Measurements from ENCODE around the gene FRMPD1. TPM values are rescaled to one million over a fixed set of nuclear protein-coding genes. Genes with fewer than 3 reads are reported as not detected.

Gene FRMPD1
- polyA plus RNA-seq, 1 donor = 0.61 TPM

DNA sequence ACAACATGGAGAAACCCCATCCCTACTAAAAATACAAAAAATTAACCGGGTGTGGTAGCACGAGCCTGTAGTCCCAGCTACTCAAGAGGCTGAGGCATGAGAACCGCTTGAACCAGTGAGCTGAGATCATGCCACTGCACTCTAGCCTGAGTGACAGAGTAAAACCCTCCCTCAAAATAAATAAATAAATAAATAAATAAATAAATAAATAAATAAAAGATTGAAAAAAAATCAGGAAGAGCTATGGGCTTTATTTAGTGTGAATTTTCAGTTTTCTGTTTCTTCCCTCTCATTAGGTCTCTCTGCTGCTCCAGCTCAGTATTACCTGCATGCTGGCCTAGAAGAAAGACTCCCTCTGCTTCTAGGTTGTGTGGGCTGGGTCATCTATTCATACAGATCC, 55.0 kb downstream of the FRMPD1 start:
- no peak for DNase-seq
- Histone ChIP-seq H3K27ac (ENCODE audit: low read length) (no peak overlapping the region), H3K4me1 (ENCODE audit: control insufficient read depth, insufficient read depth, low read length) (no peaks in the 10 kb centered on the region), H3K36me3 (ENCODE audit: control insufficient read depth, insufficient read depth, low read length) (no peaks in the 10 kb centered on the region), H3K9me3 (ENCODE audit: control insufficient read depth, low read depth, low read length) (no peaks in the 10 kb centered on the region), H3K27me3 (ENCODE audit: control insufficient read depth, insufficient read depth, low read length) (no peaks in the 10 kb centered on the region), H3K4me3 (ENCODE audit: low read length) (no peak overlapping the region)
- WGBS (ENCODE audit: insufficient coverage, low lambda C conversion rate) = no CpG with 5 or more reads among the region's 3 CpGs

DNA sequence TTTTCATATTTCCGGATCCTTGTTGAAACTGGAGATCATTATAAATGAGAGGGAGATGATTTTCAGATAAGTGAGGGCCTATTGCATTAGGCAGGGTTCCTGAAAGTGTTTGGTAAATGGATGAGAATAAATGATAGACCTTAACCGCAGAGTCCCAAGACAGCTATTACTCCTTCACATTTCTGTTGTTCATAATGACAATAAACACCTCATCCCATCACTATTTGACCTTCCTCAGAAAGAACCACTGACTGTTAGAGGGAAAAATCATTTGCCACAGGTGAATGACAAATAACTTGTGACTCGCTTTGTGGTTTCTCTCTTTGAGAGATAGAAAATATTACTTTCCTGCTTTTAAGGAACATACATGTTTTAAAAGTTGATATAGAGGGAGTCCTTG, 55.5 kb downstream of the FRMPD1 start:
- no peak for DNase-seq
- H3K36me3 ChIP-seq (ENCODE audit: control insufficient read depth, insufficient read depth, low read length) = no peaks in the 10 kb centered on the region
- H3K27me3 ChIP-seq (ENCODE audit: control insufficient read depth, insufficient read depth, low read length) = no peaks in the 10 kb centered on the region
- H3K4me1 ChIP-seq (ENCODE audit: control insufficient read depth, insufficient read depth, low read length) = no peaks in the 10 kb centered on the region
- H3K4me3 ChIP-seq (ENCODE audit: low read length) = no peak overlapping the region
- H3K27ac ChIP-seq (ENCODE audit: low read length) = no peak overlapping the region
- 82% methylated on average over 2 of the region's 3 CpGs for WGBS (ENCODE audit: insufficient coverage, low lambda C conversion rate)
- H3K9me3 ChIP-seq (ENCODE audit: control insufficient read depth, low read depth, low read length) = no peaks in the 10 kb centered on the region

DNA sequence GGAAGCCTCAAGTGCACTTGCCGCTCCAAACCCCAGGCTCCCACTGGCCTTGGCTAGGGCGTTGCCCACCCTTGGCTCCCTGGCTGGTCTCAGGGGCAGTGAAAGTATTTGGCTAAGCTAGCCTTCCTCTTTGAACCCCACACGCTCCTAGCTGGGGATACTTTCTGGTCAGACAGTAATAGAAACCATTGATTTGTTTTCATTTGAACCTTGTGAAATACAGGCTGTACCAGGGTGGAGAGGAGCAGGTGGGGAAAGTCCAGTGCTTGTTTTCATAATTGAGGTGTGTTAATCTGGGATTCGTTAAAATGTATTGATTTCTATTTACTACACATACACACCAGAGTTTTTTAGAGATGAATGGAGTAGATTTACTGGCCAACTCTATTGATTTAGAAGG, 57.0 kb downstream of the FRMPD1 start:
- Histone ChIP-seq H3K27me3 (ENCODE audit: control insufficient read depth, insufficient read depth, low read length) (no peaks in the 10 kb centered on the region), H3K4me3 (ENCODE audit: low read length) (no peak overlapping the region), H3K9me3 (ENCODE audit: control insufficient read depth, low read depth, low read length) (no peaks in the 10 kb centered on the region), H3K36me3 (ENCODE audit: control insufficient read depth, insufficient read depth, low read length) (no peaks in the 10 kb centered on the region), H3K27ac (ENCODE audit: low read length) (no peak overlapping the region), H3K4me1 (ENCODE audit: control insufficient read depth, insufficient read depth, low read length) (no peaks in the 10 kb centered on the region)
- WGBS (ENCODE audit: insufficient coverage, low lambda C conversion rate) = no CpG with 5 or more reads among the region's 4 CpGs
- DNase-seq = no peak

DNA sequence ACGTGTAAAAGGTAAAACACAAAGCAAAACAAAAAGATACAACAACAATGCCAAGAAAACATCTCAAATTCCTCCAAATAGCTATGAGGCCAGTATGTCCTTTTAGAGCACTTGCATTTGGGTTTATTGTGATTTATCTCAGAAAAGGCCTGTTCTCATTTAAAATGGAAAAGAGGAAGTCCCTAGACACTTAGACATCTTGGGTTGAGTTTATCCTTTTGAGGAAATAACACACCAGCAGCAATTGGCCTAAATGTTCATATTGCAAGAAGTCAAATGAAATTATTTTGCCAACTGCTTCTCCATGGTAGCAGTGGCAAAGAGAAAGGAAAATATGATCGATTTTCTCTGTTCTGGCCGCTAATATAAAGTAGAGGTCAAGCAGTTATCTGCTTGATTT, 59.3 kb downstream of the FRMPD1 start:
- WGBS (ENCODE audit: insufficient coverage, low lambda C conversion rate) = 100% methylated on average over 1 of the region's 3 CpGs
- Histone ChIP-seq H3K27me3 (ENCODE audit: control insufficient read depth, insufficient read depth, low read length) (no peaks in the 10 kb centered on the region), H3K4me1 (ENCODE audit: control insufficient read depth, insufficient read depth, low read length) (no peaks in the 10 kb centered on the region), H3K27ac (ENCODE audit: low read length) (no peak overlapping the region), H3K4me3 (ENCODE audit: low read length) (no peak overlapping the region), H3K36me3 (ENCODE audit: control insufficient read depth, insufficient read depth, low read length) (no peaks in the 10 kb centered on the region), H3K9me3 (ENCODE audit: control insufficient read depth, low read depth, low read length) (no peaks in the 10 kb centered on the region)
- no peak for DNase-seq

DNA sequence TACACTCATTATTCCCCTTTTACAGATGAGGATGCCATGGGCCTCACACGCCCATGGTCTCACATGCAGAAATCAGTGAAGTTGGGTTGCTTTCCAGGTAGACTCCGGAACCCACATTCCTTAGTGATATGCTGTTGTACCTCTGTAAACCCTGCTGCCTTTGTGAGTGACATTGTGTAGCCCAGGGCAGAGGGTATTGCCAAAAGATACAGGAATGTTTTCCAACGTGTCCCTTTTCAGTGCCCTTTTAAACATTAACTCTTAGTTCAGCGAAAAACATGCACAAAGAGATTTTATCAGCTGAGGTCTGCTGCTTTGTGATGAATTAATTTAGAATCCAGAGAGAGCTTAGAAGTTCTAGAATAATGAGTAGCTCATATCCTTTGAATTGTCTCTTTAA, 64.5 kb downstream of the FRMPD1 start:
- no peaks in the 10 kb centered on the region for H3K4me1 ChIP-seq (ENCODE audit: control insufficient read depth, insufficient read depth, low read length)
- H3K4me3 ChIP-seq (ENCODE audit: low read length) = no peak overlapping the region
- no peaks in the 10 kb centered on the region for H3K27me3 ChIP-seq (ENCODE audit: control insufficient read depth, insufficient read depth, low read length)
- no peaks in the 10 kb centered on the region for H3K36me3 ChIP-seq (ENCODE audit: control insufficient read depth, insufficient read depth, low read length)
- H3K27ac ChIP-seq (ENCODE audit: low read length) = no peak overlapping the region
- H3K9me3 ChIP-seq (ENCODE audit: control insufficient read depth, low read depth, low read length) = no peaks in the 10 kb centered on the region
- DNase-seq = no peak
- no CpG with 5 or more reads among the region's 4 CpGs for WGBS (ENCODE audit: insufficient coverage, low lambda C conversion rate)

DNA sequence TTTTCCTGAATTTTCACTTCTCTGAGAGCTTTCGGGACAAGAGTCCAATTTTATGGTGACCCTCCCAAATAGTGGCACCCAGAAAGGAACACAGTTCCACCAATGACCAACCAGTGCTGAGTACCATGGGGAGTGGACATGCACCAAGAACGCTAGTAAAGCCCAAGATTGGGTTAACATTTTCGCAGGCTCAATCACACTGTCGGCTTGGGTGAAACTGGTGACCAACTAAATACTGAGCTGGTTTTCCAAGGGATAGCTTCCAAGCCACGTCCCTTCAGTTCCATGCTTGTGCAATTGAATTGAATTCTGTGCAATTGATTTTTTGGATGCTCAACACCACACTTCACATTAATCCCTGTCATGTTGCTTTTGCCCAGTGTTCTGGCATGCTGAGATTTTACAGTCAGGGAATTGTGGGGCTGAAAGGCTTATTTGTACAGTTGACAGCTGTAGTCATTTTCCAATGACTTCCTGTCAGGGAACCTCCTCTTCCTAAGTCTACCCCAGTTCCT, 65.3 kb downstream of the FRMPD1 start:
- Histone ChIP-seq H3K27ac (ENCODE audit: low read length) (no peak overlapping the region), H3K36me3 (ENCODE audit: control insufficient read depth, insufficient read depth, low read length) (no peaks in the 10 kb centered on the region), H3K27me3 (ENCODE audit: control insufficient read depth, insufficient read depth, low read length) (no peaks in the 10 kb centered on the region), H3K4me3 (ENCODE audit: low read length) (no peak overlapping the region), H3K9me3 (ENCODE audit: control insufficient read depth, low read depth, low read length) (no peaks in the 10 kb centered on the region), H3K4me1 (ENCODE audit: control insufficient read depth, insufficient read depth, low read length) (no peaks in the 10 kb centered on the region)
- WGBS (ENCODE audit: insufficient coverage, low lambda C conversion rate) = no CpG with 5 or more reads among the region's 5 CpGs
- no peak for DNase-seq

DNA sequence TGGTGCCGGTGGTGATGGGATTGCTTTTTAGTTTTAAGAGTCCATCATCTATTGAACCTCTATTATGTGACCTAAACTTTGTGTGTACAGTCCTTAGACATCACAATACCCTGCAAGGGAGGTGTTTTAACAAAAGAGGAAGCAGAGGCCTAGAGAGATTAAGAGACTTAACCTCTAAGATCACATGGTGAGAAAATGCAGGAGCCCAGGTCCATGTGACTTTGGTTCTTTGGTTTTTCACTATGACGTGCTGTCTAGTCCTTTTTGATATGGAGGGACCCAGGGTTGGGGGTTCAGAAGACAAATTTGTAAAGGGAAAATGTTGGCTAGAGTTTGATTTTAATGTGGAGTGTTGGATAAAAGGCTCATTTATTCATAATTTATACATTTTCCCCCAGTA, 68.8 kb downstream of the FRMPD1 start:
- H3K9me3 ChIP-seq (ENCODE audit: control insufficient read depth, low read depth, low read length) = no peaks in the 10 kb centered on the region
- no peaks in the 10 kb centered on the region for H3K4me1 ChIP-seq (ENCODE audit: control insufficient read depth, insufficient read depth, low read length)
- no peak overlapping the region for H3K4me3 ChIP-seq (ENCODE audit: low read length)
- WGBS (ENCODE audit: insufficient coverage, low lambda C conversion rate) = 88% methylated on average over 1 of the region's 2 CpGs
- no peak overlapping the region for H3K27ac ChIP-seq (ENCODE audit: low read length)
- no peak for DNase-seq
- H3K36me3 ChIP-seq (ENCODE audit: control insufficient read depth, insufficient read depth, low read length) = no peaks in the 10 kb centered on the region
- H3K27me3 ChIP-seq (ENCODE audit: control insufficient read depth, insufficient read depth, low read length) = no peaks in the 10 kb centered on the region

DNA sequence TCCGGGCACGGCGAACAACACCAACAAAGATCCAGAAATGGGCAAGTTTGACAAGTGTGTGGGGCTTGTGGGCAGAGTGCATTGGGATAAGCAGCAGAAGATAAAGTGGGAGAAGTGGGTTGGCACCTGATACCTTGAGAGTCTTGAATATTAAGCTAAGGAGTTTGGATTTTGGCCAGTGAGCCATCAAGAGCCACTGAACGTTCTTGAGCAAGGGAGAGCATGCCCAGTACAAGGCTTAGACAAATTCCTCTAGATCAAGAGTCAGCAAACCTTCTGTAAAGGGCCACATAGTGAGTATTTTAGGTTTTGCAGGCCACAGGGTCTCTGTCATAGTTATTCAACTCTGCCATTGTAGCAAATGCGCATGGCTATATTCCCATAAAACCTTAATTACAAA, 76.3 kb downstream of the FRMPD1 start:
- Histone ChIP-seq H3K4me3 (ENCODE audit: low read length) (no peak overlapping the region), H3K27ac (ENCODE audit: low read length) (no peak overlapping the region), H3K9me3 (ENCODE audit: control insufficient read depth, low read depth, low read length) (no peaks in the 10 kb centered on the region), H3K36me3 (ENCODE audit: control insufficient read depth, insufficient read depth, low read length) (no peaks in the 10 kb centered on the region), H3K4me1 (ENCODE audit: control insufficient read depth, insufficient read depth, low read length) (no peaks in the 10 kb centered on the region), H3K27me3 (ENCODE audit: control insufficient read depth, insufficient read depth, low read length) (no peaks in the 10 kb centered on the region)
- no CpG with 5 or more reads among the region's 5 CpGs for WGBS (ENCODE audit: insufficient coverage, low lambda C conversion rate)
- no peak for DNase-seq

DNA sequence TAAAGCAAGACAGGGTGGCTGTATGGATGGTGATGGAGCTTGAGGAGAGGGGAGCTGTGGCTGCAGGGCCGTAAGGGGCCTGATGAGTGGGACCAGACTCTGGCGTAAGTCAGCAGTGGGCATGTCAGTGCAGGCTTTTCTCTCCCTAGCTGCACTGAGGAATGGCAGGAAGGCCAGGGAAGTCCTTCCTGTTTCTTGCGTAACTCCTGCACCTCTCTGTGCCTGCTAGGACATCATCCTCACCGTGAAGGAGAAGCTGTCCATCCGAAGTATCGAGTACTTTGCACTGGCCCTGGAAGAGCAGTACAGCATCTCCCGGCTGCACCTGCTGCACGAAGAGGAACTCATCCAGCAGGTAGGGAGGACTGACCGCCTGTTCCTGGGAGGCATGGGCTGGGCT, 78.7 kb downstream of the FRMPD1 start:
- no CpG with 5 or more reads among the region's 9 CpGs for WGBS (ENCODE audit: insufficient coverage, low lambda C conversion rate)
- no peak for DNase-seq
- H3K27ac ChIP-seq (ENCODE audit: low read length) = no peak overlapping the region
- peaks cover 8% of the 10 kb centered on the region for H3K27me3 ChIP-seq (ENCODE audit: control insufficient read depth, insufficient read depth, low read length)
- no peaks in the 10 kb centered on the region for H3K9me3 ChIP-seq (ENCODE audit: control insufficient read depth, low read depth, low read length)
- H3K36me3 ChIP-seq (ENCODE audit: control insufficient read depth, insufficient read depth, low read length) = no peaks in the 10 kb centered on the region
- no peak overlapping the region for H3K4me3 ChIP-seq (ENCODE audit: low read length)
- no peaks in the 10 kb centered on the region for H3K4me1 ChIP-seq (ENCODE audit: control insufficient read depth, insufficient read depth, low read length)

DNA sequence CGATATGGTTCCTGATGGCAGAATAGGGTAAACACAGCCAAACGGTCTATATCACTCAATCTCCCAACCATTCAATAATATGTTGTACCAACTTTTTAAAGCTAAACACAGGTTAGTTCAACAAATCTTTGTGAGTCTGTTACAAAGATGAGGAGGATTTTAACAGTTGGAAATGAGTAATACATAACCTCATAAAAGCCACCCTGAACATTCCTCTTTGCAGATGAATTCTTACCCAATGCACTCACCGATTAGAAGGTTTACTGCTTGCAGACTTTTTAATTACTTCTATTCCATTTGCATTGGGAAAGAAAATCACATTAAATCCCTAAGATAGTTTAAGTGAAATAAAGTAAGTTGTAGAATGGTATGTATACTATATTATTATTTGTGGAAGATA, 79.5 kb downstream of the FRMPD1 start:
- no CpG with 5 or more reads among the region's 3 CpGs for WGBS (ENCODE audit: insufficient coverage, low lambda C conversion rate)
- DNase-seq = no peak
- Histone ChIP-seq H3K27ac (ENCODE audit: low read length) (no peak overlapping the region), H3K4me1 (ENCODE audit: control insufficient read depth, insufficient read depth, low read length) (no peaks in the 10 kb centered on the region), H3K27me3 (ENCODE audit: control insufficient read depth, insufficient read depth, low read length) (peaks cover 8% of the 10 kb centered on the region), H3K9me3 (ENCODE audit: control insufficient read depth, low read depth, low read length) (no peaks in the 10 kb centered on the region), H3K36me3 (ENCODE audit: control insufficient read depth, insufficient read depth, low read length) (no peaks in the 10 kb centered on the region), H3K4me3 (ENCODE audit: low read length) (no peak overlapping the region)

DNA sequence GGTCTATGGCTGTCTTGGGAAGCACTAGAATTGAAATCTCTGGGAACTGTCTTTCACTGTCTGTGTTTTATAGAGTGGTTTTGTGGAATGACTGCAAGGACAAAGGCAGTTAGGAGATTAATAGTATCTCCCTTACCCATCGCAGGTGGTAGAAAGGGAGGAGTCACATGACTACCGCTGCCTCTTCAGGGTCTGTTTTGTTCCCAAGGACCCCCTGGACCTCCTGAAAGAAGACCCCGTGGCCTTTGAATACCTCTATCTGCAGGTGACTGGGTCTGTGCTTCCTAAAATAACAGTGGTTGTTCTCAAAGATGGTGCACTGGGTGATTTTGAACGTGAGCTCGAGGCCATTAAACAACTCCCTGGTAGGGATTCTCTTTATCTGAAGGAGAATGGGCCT, 80.1 kb downstream of the FRMPD1 start:
- WGBS (ENCODE audit: insufficient coverage, low lambda C conversion rate) = no CpG with 5 or more reads among the region's 5 CpGs

More for the DNA sequence above, 80.1 kb downstream of the FRMPD1 start:
- H3K27me3 ChIP-seq (ENCODE audit: control insufficient read depth, insufficient read depth, low read length) = peaks cover 8% of the 10 kb centered on the region
- DNase-seq = no peak
- no peaks in the 10 kb centered on the region for H3K4me1 ChIP-seq (ENCODE audit: control insufficient read depth, insufficient read depth, low read length)
- H3K36me3 ChIP-seq (ENCODE audit: control insufficient read depth, insufficient read depth, low read length) = no peaks in the 10 kb centered on the region
- no peaks in the 10 kb centered on the region for H3K9me3 ChIP-seq (ENCODE audit: control insufficient read depth, low read depth, low read length)
- no peak overlapping the region for H3K4me3 ChIP-seq (ENCODE audit: low read length)
- no peak overlapping the region for H3K27ac ChIP-seq (ENCODE audit: low read length)

Data from large intestine (tissue), 3 donors.